Ascending aorta (tissue), 2 donors: ENCODE data around the gene RRP12. TPM values are rescaled to one million over a fixed set of nuclear protein-coding genes. Genes with fewer than 3 reads are reported as not detected.

Experiments used
- DNase-seq, 2 donors: peaks; one replicate each; pipeline ENCODE4 v3.0.0-alpha.2; 2019; ENCODE audit warnings: low spot score in 2 of 2
- H3K27ac ChIP-seq, 2 donors: fragments of 200-600 bp; sonication (generic); one replicate each; pipeline ENCODE4 v1.5.1; 2016 to 2017; ENCODE audit warnings: mild to moderate bottlenecking in 1 of 2
- H3K27me3 ChIP-seq: fragments of 200-600 bp; sonication (generic); one replicate; pipeline ENCODE4 v1.5.1; 2017
- H3K36me3 ChIP-seq, 2 donors: fragments of 200-600 bp; sonication (generic); one replicate each; pipeline ENCODE4 v1.5.1; 2016
- H3K4me1 ChIP-seq, 2 donors: fragments of 200-600 bp; sonication (generic); one replicate each; pipeline ENCODE4 v1.5.1; 2016 to 2017; ENCODE audit warnings: mild to moderate bottlenecking in 1 of 2
- H3K4me3 ChIP-seq, 2 donors: fragments of 200-600 bp; sonication (generic); one replicate each; pipeline ENCODE4 v1.5.1; 2016 to 2017; ENCODE audit warnings: mild to moderate bottlenecking in 1 of 2
- H3K9me3 ChIP-seq, 2 donors: fragments of 200-600 bp; sonication (generic); one replicate each; pipeline ENCODE4 v1.5.1; 2016
- intact Hi-C: fragments of 100-400 bp; cut with DNase I; formaldehyde crosslinking; loops from one replicate; pipeline ENCODE4 v1.15.1; 2023
- total RNA-seq: library from RNA; depleted of rRNA; stranded (reverse); fragments of >200 nt; gene quantifications from one replicate; pipeline ENCODE4 v1.1.0, GENCODE V29; 2016
- TF ChIP-seq, protein P1 (sequence below), 3 experiments: fragments of 200-600 bp in 2 of 3; fragments of 450-650 bp in 1 of 3; sonication (generic) in 2 of 3; IDR thresholded peaks; one replicate each; pipeline ENCODE4 v1.5.1; 2016 to 2019; ENCODE audit warnings: antibody characterized with exemption in 3 of 3, mild to moderate bottlenecking in 1 of 3, moderate library complexity in 1 of 3

Gene RRP12
- total RNA-seq, 1 donor from 2014 or later: 5.9 TPM

GRCh38 chr10:97358781-97359180 is 42.4 kb downstream of the RRP12 start:
- Histone ChIP-seq H3K27ac (no peak overlapping the region), H3K4me1 (no peaks in the 10 kb centered on the region), H3K4me3 (no peak overlapping the region), H3K36me3 (peaks cover 12 to 33% of the 10 kb centered on the region in 2 donors), H3K9me3 (no peaks in the 10 kb centered on the region), H3K27me3 (no peaks in the 10 kb centered on the region)
- intact Hi-C loops: no loop called here
- TF ChIP-seq, protein P1, sequence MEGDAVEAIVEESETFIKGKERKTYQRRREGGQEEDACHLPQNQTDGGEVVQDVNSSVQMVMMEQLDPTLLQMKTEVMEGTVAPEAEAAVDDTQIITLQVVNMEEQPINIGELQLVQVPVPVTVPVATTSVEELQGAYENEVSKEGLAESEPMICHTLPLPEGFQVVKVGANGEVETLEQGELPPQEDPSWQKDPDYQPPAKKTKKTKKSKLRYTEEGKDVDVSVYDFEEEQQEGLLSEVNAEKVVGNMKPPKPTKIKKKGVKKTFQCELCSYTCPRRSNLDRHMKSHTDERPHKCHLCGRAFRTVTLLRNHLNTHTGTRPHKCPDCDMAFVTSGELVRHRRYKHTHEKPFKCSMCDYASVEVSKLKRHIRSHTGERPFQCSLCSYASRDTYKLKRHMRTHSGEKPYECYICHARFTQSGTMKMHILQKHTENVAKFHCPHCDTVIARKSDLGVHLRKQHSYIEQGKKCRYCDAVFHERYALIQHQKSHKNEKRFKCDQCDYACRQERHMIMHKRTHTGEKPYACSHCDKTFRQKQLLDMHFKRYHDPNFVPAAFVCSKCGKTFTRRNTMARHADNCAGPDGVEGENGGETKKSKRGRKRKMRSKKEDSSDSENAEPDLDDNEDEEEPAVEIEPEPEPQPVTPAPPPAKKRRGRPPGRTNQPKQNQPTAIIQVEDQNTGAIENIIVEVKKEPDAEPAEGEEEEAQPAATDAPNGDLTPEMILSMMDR (IDR thresholded peaks at IDR 0.05): no peak
- DNase-seq: no peak

- Histone ChIP-seq H3K4me3 (no peak overlapping the region), H3K9me3 (no peaks in the 10 kb centered on the region), H3K27ac (no peak overlapping the region), H3K4me1 (no peaks in the 10 kb centered on the region), H3K27me3 (no peaks in the 10 kb centered on the region), H3K36me3 (peaks cover 12 to 29% of the 10 kb centered on the region in 2 donors)
- intact Hi-C loops: no loop called here
- TF ChIP-seq, protein P1 (IDR thresholded peaks at IDR 0.05): no peak
- DNase-seq: no peak
These were observed 42.8 kb downstream of the RRP12 start for GRCh38 chr10:97358349-97358748.

DNA sequence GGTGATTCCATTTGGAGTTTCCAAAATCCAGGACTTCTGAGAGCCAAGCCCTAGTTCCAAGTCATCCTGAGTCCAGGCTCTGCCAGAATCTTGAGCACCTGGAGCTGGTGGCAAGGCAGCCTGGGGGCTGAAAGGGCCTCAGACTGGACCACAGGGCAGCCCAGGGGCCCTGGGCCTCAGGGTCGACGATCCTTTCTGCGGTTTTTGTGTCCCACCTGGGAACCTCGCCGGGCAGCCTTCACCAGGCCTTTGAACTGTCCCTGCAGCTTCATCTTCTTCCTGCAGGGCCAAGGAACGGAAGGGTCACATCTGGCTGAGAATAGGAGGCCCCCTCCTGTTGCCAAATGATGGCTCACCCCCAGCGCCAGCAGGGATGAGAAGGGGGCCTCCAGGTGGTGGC is 44.2 kb downstream of the RRP12 start:
- Histone ChIP-seq H3K4me3 (no peak overlapping the region), H3K9me3 (no peaks in the 10 kb centered on the region), H3K27ac (no peak overlapping the region), H3K4me1 (no peaks in the 10 kb centered on the region), H3K27me3 (no peaks in the 10 kb centered on the region), H3K36me3 (peaks cover 8 to 25% of the 10 kb centered on the region in 2 donors)
- intact Hi-C loops: no loop called here
- TF ChIP-seq, protein P1 (IDR thresholded peaks at IDR 0.05): no peak
- no peak for DNase-seq

DNA sequence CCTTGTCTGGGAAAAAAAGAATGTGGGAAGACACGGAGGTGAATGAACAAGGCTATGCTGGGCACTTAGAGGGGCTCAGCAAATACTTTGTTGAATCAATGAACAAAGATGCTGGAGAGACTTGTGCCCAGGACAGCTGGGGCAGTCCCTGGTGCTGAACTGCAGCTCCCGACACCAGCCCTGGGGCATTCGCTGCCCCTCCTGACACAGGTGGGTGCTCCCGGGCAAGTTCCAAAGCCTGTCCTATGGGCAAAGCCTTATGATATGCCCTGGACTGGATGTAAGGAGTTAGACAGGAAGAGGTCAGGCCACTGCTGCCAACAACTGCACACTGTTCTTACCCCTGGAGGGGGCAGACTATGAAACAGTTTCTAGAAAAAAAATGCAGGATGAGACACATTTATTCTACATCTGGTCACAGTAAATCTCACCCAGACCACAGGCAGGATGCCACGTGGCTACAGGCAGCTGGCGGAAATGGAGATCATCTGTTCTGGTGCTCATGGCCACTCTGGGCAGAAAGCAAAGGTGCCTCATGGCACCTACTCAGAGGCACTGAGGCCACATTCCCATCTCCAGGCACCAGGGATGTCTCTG is 44.7 kb downstream of the RRP12 start:
- intact Hi-C loops: no loop called here
- Histone ChIP-seq H3K4me3 (no peak overlapping the region), H3K4me1 (no peaks in the 10 kb centered on the region), H3K9me3 (no peaks in the 10 kb centered on the region), H3K27me3 (no peaks in the 10 kb centered on the region), H3K27ac (no peak overlapping the region), H3K36me3 (peaks cover 8 to 25% of the 10 kb centered on the region in 2 donors)
- TF ChIP-seq, protein P1 (IDR thresholded peaks at IDR 0.05): no peak
- no peak for DNase-seq

DNA sequence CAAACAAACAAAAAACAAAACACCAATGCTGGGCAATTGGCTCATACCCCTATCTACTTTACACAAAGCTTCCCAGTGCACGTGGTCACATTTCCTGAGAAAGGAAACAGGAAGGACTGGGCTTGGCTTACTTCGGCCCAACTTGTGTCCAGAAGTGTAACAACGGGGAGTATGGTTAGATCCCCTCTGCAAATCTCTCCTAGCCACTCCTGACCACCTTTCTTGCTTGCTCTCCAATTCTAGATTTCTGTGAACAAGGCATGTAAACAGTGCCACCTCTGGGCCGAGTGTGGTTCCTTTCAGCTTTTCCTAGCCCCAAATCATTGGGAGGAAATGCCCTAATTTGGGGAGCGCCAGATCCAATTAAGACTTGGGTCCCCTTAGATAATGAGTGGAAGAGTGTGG is 45.6 kb downstream of the RRP12 start:
- no peak for DNase-seq
- TF ChIP-seq, protein P1 (IDR thresholded peaks at IDR 0.05): peak; percentile 14 to 50 (median 24)
- Histone ChIP-seq H3K9me3 (no peaks in the 10 kb centered on the region), H3K27me3 (no peaks in the 10 kb centered on the region), H3K4me1 (no peaks in the 10 kb centered on the region), H3K36me3 (peaks cover 8 to 25% of the 10 kb centered on the region in 2 donors), H3K27ac (no peak overlapping the region), H3K4me3 (no peak overlapping the region)
- intact Hi-C loops: loop anchor here (2.0 kb wide), 1 partner anchor 77 kb away; no protein-coding TSS in a partner anchor
